ENCODE measurements around the gene SLC8A1.

The SLC8A1 gene

DNA sequence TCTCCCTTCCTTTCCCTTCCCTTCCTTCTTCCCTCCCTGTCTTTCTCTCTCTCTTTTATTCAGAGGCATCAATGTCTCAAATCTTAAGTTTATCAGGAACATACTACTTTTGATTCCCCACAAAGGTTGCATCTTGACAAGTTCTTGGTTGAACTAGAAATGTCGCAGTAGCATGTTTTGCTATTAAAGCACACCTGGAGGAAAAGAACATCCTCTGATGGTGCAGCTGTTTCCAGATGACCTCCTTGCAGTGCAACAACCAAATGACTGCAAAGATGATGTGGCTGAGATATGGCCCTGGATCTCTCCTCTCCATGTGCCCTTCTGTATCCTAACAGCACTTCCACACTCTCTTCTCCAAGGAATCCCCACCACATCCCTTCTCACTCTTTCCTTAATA, 127.2 kb downstream of the SLC8A1 start:
- no peak for TF ChIP-seq CTCF (IDR thresholded peaks at IDR 0.05; ENCODE audit: low read depth, low read length, missing control alignments)
- no peak for DNase-seq (ENCODE audit: low read depth)
- in situ Hi-C loops (cut with HindIII; ENCODE audit: low sequenced_read_pairs): no loop called here
- H3K4me3 ChIP-seq (ENCODE audit: low read depth, low read length): no peak overlapping the region

DNA sequence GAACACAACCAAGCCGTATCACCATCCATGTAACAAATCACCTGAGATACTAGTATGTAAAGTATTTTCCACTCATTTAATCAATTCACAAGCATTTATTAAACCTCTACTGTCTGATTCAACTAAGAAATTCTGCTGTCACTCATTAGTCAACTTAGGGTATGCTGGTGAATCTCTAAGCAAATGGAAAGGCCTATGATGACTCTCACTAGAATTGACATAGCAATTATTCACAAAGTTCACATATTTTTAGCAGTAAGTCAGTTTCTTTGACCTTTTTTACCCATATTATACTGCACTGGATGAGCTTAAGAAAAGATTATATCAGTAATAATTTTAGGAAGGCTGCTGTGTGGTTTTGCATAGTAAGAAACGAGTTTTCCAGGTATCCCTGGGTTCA, 130.1 kb downstream of the SLC8A1 start:
- no peak for TF ChIP-seq CTCF (IDR thresholded peaks at IDR 0.05; ENCODE audit: low read depth, low read length, missing control alignments)
- in situ Hi-C loops (cut with HindIII; ENCODE audit: low sequenced_read_pairs): no loop called here
- DNase-seq (ENCODE audit: low read depth): no peak
- no peak overlapping the region for H3K4me3 ChIP-seq (ENCODE audit: low read depth, low read length)

DNA sequence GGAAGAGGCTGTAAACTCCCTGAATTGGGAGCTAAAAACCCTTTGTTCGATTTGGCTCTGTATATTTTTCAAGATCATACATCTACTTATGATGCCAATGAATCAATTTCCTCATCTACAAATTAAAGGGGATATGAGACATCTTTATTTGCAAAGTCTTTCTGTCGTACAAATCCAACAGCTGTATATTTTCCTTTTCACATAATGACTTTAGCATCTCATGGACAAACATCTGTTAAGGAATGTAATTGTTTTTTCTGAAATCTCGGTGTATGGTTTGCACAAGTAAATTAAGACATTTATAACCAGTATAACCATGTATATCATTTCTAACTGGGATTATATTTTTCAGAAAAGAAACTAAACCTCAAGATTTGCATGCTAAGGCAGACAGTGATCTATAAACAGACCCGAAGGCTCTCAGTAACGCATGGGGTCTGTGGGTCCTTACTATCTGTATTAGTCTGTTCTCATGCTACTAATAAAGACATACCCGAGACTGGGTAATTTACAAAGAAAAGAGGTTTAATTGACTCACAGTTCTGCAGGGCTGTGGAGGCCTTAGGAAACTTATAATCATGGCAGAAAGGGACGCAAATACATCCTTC, 130.8 kb downstream of the SLC8A1 start:
- no peak overlapping the region for H3K4me3 ChIP-seq (ENCODE audit: low read depth, low read length)
- no peak for TF ChIP-seq CTCF (IDR thresholded peaks at IDR 0.05; ENCODE audit: low read depth, low read length, missing control alignments)
- in situ Hi-C loops (cut with HindIII; ENCODE audit: low sequenced_read_pairs): no loop called here
- DNase-seq (ENCODE audit: low read depth): no peak

GRCh38 chr2:40318921-40319320, 133.0 kb downstream of the SLC8A1 start:
- H3K4me3 ChIP-seq (ENCODE audit: low read depth, low read length): no peak overlapping the region
- in situ Hi-C loops (cut with HindIII; ENCODE audit: low sequenced_read_pairs): no loop called here
- TF ChIP-seq CTCF (IDR thresholded peaks at IDR 0.05; ENCODE audit: low read depth, low read length, missing control alignments): no peak
- DNase-seq (ENCODE audit: low read depth): no peak

GRCh38 chr2:40317761-40318160, 134.1 kb downstream of the SLC8A1 start:
- no peak overlapping the region for H3K4me3 ChIP-seq (ENCODE audit: low read depth, low read length)
- no peak for TF ChIP-seq CTCF (IDR thresholded peaks at IDR 0.05; ENCODE audit: low read depth, low read length, missing control alignments)
- in situ Hi-C loops (cut with HindIII; ENCODE audit: low sequenced_read_pairs): no loop called here
- no peak for DNase-seq (ENCODE audit: low read depth)

DNA sequence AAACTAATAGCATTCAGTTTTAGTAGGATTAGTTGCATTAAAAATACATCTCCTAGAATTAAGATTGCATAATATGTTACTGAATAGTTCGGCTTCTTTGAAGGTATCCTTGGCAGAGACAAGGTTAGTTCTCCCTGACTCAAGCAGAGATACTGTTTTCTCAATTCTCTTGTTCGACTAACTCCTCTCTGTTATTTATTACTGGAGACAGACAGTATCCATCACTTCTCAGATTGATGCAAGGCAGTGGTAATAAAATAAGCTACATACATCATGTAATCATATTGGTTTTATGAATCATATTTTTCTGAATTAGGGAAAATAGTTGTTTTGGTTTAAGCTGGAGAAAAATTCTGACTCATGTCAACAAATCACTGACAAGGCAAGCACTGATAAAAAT, 134.8 kb downstream of the SLC8A1 start:
- TF ChIP-seq CTCF (IDR thresholded peaks at IDR 0.05; ENCODE audit: low read depth, low read length, missing control alignments): no peak
- in situ Hi-C loops (cut with HindIII; ENCODE audit: low sequenced_read_pairs): no loop called here
- no peak for DNase-seq (ENCODE audit: low read depth)
- no peak overlapping the region for H3K4me3 ChIP-seq (ENCODE audit: low read depth, low read length)

- no peak overlapping the region for H3K4me3 ChIP-seq (ENCODE audit: low read depth, low read length)
- in situ Hi-C loops (cut with HindIII; ENCODE audit: low sequenced_read_pairs): no loop called here
- TF ChIP-seq CTCF (IDR thresholded peaks at IDR 0.05; ENCODE audit: low read depth, low read length, missing control alignments): no peak
- no peak for DNase-seq (ENCODE audit: low read depth)
These were observed 135.3 kb downstream of the SLC8A1 start for GRCh38 chr2:40316620-40317019.

Measured in astrocyte of the cerebellum (primary cell).